HAP-1 (cell line): Measurements from ENCODE around the gene TYRP1.

ENCODE experiments used
- DNase-seq, 2 experiments: peaks; one replicate each; pipeline ENCODE4 v3.0.0-alpha.2; 2016 to 2020; ENCODE audit warnings: low spot score in 2 of 2
- H3K27me3 ChIP-seq: fragments of 250-450 bp; sonication (Bioruptor Pico); 2 replicates; pipeline ENCODE4 v1.5.1; 2020; ENCODE audit warnings: low read depth, mild to moderate bottlenecking, moderate library complexity
- H3K36me3 ChIP-seq: fragments of 250-450 bp; sonication (Bioruptor Pico); replicated peaks from 2 replicates; pipeline ENCODE4 v1.5.1; 2020; ENCODE audit warnings: mild to moderate bottlenecking
- H3K4me1 ChIP-seq: fragments of 250-450 bp; sonication (Bioruptor Pico); 2 replicates; pipeline ENCODE4 v1.5.1; 2020; ENCODE audit warnings: mild to moderate bottlenecking
- H3K4me3 ChIP-seq: fragments of 250-450 bp; sonication (Bioruptor Pico); 2 replicates; pipeline ENCODE4 v1.5.1; 2020; ENCODE audit warnings: mild to moderate bottlenecking, moderate library complexity
- H3K9me3 ChIP-seq: fragments of 250-450 bp; sonication (Bioruptor Pico); 2 replicates; pipeline ENCODE4 v1.5.1; 2020; ENCODE audit warnings: mild to moderate bottlenecking, moderate library complexity
- in situ Hi-C: fragments of 300-500 bp; cut with MboI; formaldehyde crosslinking; loops from 3 replicates; pipeline ENCODE4 v1.14.3; 2020; ENCODE audit warnings: low sequenced_read_pairs, inconsistent platforms, mixed read lengths

The TYRP1 gene

DNA sequence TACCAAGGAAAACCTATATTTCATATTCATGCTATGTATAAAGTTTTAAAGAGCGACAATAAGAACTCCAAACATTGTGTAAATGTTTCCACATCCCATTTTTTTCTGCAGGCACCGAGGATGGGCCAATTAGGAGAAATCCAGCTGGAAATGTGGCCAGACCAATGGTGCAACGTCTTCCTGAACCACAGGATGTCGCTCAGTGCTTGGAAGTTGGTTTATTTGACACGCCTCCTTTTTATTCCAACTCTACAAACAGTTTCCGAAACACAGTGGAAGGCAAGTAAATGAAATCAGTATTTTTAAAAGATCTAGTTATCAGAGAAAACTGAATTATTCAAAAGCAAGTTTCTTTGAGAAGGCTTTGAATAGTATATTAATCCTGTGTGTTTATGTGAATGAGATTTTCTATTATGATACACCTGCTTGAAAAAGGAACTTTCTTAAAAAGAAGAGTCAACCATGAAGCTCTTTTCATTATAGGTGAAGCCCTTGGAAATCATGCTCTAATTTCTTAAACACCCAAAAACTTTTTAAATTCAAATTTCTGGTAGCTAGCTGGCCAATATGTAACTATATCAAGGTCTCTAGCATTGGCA, 9.1 kb downstream of the TYRP1 start:
- peak; percentile 69 for DNase-seq
- no peak overlapping the region for H3K4me3 ChIP-seq
- no peaks in the 10 kb centered on the region for H3K9me3 ChIP-seq
- H3K4me1 ChIP-seq: peaks cover 19% of the 10 kb centered on the region
- in situ Hi-C loops: loop anchor here (25.0 kb wide), 1 partner anchor 185 kb away; no protein-coding TSS in a partner anchor
- H3K36me3 ChIP-seq: no peaks in the 10 kb centered on the region
- H3K27me3 ChIP-seq: no peaks in the 10 kb centered on the region

DNA sequence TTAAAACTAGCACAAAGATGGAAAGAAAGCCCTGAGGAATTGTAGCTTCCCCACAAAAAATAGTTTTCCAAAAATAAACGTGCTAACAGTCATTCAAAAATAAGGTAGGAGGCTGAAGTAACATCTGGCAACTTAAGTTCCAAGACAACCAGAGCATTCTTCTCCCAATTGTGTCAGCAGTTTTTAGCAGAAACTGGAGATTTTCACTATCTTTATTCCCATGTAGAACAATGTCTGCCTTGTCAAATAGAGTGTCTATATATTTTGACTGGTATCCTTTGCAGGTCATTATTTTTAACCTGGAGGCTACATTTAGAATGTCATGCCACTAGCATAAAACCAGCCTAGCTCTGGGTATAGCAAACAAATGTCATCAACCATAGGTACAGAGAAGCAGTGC, 10.8 kb downstream of the TYRP1 start:
- Histone ChIP-seq H3K9me3 (no peaks in the 10 kb centered on the region), H3K27me3 (no peaks in the 10 kb centered on the region), H3K4me1 (peaks cover 2% of the 10 kb centered on the region; the same call in 1 of the 2 replicates), H3K4me3 (no peak overlapping the region), H3K36me3 (no peaks in the 10 kb centered on the region)
- no peak for DNase-seq
- in situ Hi-C loops: loop anchor here (25.0 kb wide), 1 partner anchor 183 kb away; no protein-coding TSS in a partner anchor

DNA sequence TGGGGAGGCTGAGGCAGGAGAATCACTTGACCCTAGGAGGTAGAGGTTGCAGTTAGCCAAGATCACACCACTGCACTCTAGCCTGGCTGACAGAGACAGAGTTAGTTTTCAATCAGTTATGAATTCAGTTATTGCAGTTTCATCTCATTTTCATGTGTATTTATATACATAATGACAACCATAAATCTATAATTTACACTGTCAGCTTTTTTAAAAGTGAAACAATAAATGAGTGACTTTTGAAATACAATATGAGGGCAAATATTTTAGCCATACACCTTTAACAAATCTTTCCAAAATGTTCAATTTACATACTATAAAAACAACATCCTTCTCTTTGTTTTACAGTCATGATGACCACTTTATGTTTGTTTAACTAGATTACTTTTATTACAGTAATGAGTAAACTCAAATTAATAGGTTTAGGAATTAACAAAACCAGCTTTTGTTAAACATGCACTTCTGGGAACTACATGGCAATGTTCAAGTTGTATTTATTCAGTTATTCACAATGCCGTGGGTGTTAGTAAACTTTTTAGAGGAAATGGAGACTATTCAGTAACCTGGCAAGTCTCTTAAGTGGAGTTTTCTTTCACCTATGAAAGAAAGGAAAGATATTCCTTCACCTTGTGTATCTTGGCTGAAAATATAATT, 12.7 kb downstream of the TYRP1 start:
- Histone ChIP-seq H3K4me1 (peaks cover 2% of the 10 kb centered on the region; the same call in 1 of the 2 replicates), H3K9me3 (no peaks in the 10 kb centered on the region), H3K27me3 (no peaks in the 10 kb centered on the region), H3K36me3 (no peaks in the 10 kb centered on the region), H3K4me3 (no peak overlapping the region)
- DNase-seq: no peak
- in situ Hi-C loops: loop anchor here (25.0 kb wide), 1 partner anchor 181 kb away; no protein-coding TSS in a partner anchor

DNA sequence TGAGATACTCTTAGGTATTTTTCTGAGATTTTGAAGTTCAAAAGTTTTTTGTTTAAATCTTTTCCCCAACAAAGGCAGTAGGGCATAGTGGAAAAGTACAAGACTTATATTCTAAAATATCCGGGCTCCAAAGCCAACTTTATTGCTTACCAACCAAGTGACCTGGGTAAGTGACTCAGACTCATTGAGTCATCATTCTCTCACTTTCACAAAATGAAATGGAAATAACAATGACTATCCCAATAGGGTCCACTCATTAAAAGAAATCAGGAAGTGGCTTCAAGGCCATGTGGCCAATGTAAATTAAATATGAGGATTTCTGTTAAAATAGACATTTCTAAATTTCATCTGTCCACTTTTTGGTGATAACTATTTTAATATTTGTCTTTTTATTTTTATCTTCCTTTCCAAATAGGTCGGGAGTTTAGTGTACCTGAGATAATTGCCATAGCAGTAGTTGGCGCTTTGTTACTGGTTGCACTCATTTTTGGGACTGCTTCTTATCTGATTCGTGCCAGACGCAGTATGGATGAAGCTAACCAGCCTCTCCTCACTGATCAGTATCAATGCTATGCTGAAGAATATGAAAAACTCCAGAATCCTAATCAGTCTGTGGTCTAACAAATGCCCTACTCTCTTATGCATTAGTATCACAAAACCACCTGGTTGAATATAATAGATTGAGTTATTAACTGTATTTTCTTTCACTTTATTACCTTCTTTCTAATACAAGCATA, 15.5 kb downstream of the TYRP1 start:
- Histone ChIP-seq H3K4me1 (no peaks in the 10 kb centered on the region), H3K27me3 (no peaks in the 10 kb centered on the region), H3K9me3 (no peaks in the 10 kb centered on the region), H3K36me3 (no peaks in the 10 kb centered on the region), H3K4me3 (no peak overlapping the region)
- in situ Hi-C loops: loop anchor here (25.0 kb wide), 1 partner anchor 179 kb away; no protein-coding TSS in a partner anchor
- no peak for DNase-seq

DNA sequence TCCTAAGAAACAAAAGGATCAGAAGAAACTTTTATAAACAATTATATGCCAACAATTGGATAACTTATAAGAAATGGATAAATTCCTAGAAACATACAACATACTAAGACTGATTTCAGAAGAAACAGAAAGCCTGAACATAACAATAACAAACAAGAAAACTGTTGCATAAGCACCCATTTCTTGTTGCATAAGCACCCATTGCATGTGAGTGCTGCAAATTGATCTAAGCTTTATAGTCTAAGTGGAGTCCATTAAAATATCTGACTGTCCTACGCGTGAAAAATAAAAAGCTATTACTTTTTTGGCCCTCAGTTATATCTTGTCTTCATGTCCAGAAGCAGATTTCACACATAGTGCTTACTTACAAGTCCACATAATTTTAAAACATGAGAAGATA, 19.3 kb downstream of the TYRP1 start:
- Histone ChIP-seq H3K36me3 (no peaks in the 10 kb centered on the region), H3K27me3 (no peaks in the 10 kb centered on the region; the same call in 1 of the 2 replicates), H3K4me3 (no peak overlapping the region), H3K9me3 (no peaks in the 10 kb centered on the region), H3K4me1 (no peaks in the 10 kb centered on the region)
- DNase-seq: no peak
- in situ Hi-C loops: loop anchor here (25.0 kb wide), 1 partner anchor 175 kb away; no protein-coding TSS in a partner anchor

DNA sequence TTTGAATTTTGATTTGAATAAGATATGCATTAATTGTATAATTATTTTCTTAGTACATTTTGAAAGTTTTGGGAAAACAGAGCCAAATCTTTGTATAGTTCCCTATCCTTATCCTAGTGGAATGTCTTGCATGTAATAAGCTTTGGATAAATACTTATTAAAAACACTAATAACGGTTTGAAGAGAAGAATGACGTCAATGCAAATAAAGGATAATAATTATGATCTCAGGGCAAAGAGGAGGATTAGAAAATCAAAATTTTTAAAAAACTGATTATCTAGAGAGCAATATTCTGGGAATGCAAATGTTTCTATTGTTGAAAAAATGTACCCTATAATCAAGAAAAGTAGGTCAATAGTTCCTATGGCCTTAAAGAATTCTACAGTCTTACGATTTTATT, 22.1 kb downstream of the TYRP1 start:
- Histone ChIP-seq H3K9me3 (no peaks in the 10 kb centered on the region), H3K4me1 (peaks cover 3% of the 10 kb centered on the region; the same call in 1 of the 2 replicates), H3K27me3 (no peaks in the 10 kb centered on the region; the same call in 1 of the 2 replicates), H3K36me3 (no peaks in the 10 kb centered on the region), H3K4me3 (no peak overlapping the region)
- DNase-seq: no peak
- in situ Hi-C loops: loop anchor here (25.0 kb wide), 1 partner anchor 172 kb away; no protein-coding TSS in a partner anchor

DNA sequence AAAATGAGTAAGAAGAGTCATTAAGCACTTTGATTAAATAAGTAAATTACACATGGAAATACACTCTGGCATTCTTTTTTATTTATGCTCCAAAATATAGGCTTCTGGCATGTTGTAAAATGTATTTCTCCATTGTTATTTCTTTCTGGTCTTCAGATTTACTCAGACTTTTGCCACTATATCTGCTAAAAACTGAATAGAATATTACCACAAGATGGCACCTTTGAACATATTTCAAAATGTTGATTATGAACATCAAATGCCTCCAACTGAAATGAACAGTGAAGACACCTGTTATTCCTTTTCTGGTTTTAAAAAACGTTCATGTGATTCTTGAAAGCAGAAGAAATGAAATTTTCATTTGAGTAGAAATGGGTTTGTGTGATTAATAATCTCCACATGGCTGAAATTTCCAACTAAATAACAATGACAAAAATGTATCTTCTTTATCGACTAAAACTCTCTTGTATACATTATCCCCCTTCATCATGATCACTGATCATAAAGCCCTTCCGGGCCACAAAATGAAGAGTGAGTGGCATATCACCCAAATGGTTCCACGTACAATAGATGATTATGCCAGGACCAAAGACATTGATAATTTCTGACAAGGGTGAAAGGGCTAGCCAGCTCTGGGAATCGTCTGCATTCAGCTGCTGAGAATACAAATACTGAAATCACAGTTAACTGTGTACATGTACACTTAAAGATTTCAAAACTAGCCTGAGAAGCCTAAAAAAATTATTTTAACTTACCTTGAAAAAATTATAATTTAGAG, 23.8 kb downstream of the TYRP1 start:
- Histone ChIP-seq H3K4me1 (peaks cover 3% of the 10 kb centered on the region; the same call in 1 of the 2 replicates), H3K27me3 (no peaks in the 10 kb centered on the region; the same call in 1 of the 2 replicates), H3K4me3 (no peak overlapping the region), H3K36me3 (no peaks in the 10 kb centered on the region), H3K9me3 (no peaks in the 10 kb centered on the region)
- in situ Hi-C loops: loop anchor here (25.0 kb wide), 1 partner anchor 170 kb away; no protein-coding TSS in a partner anchor
- no peak for DNase-seq

DNA sequence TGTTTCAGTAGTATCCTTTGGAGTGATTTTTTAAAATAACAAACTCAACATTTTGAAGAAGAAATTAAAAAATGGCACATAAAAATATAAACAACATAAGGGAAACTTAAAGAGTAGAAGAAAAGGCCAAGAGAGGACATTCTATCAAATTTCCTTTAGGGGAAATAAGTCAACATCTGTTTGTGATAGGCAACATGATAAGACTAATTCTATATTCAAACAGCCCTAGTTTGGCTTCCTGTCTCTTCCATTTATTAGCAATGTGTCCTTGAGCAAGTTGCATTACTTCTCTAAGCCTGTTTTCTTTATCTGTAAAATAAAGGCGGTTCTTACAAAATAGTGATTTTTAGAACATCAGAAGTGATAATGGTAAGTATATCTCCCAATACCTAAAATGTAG, 24.7 kb downstream of the TYRP1 start:
- no peaks in the 10 kb centered on the region for H3K9me3 ChIP-seq
- H3K4me1 ChIP-seq: peaks cover 3% of the 10 kb centered on the region; the same call in 1 of the 2 replicates
- no peaks in the 10 kb centered on the region; the same call in 1 of the 2 replicates for H3K27me3 ChIP-seq
- H3K36me3 ChIP-seq: no peaks in the 10 kb centered on the region
- DNase-seq: no peak
- H3K4me3 ChIP-seq: no peak overlapping the region
- in situ Hi-C loops: loop anchor here (25.0 kb wide), 1 partner anchor 169 kb away; no protein-coding TSS in a partner anchor

DNA sequence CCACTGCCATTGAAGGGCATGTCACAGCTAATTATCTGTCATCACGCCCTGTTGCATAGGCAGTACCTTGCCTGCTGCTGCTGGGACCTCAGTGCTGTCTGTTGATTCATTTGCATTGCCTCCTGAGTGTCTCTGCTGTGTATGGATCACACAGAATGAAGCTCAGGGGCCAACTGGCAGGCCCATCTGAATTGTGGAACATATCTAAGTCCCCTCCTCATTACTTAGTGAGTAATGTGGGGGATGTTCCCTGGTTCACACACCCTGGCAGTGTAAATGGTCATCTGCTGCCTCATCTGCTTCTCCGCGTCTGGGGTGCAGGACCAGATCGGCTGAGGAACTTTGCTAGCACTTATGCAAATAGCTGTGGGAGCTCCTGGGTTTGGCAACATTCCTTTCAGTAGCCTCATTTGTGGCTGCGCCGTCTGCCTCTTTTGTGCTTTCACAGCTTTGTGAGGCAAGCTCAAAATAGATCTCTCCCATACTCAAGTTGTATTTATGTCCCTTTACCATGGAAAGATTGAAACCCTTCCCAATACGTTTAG, 25.4 kb downstream of the TYRP1 start:
- in situ Hi-C loops: loop anchor here (25.0 kb wide), 1 partner anchor 169 kb away; no protein-coding TSS in a partner anchor
- H3K4me1 ChIP-seq: peaks cover 3% of the 10 kb centered on the region; the same call in 1 of the 2 replicates
- peak; percentile 35 to 50 for DNase-seq
- no peak overlapping the region for H3K4me3 ChIP-seq
- no peaks in the 10 kb centered on the region for H3K36me3 ChIP-seq
- no peaks in the 10 kb centered on the region for H3K9me3 ChIP-seq
- no peaks in the 10 kb centered on the region; the same call in 1 of the 2 replicates for H3K27me3 ChIP-seq

DNA sequence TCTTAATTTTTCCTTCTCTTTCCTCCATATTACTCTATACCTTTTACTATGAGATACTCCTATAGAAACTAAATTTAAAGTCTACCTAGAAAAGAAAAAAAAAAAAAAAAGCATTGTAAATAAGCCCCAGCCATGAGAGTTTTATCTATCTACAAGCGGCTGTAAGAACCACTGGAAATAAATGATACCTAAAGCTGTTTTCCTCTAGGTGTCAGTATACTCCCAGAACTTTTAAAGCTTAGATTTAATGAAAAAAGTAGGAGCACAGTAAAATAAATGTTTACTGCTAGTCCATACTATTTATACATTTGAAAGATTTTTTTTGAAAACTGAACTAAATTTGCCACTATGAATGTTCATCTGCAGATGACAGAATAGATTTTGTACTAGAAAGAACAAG, 26.2 kb downstream of the TYRP1 start:
- peak in 1 of 2 experiments; percentile 61 for DNase-seq
- Histone ChIP-seq H3K4me3 (no peak overlapping the region), H3K9me3 (no peaks in the 10 kb centered on the region), H3K27me3 (no peaks in the 10 kb centered on the region; the same call in 1 of the 2 replicates), H3K36me3 (no peaks in the 10 kb centered on the region), H3K4me1 (peaks cover 3% of the 10 kb centered on the region; the same call in 1 of the 2 replicates)
- in situ Hi-C loops: loop anchor here (25.0 kb wide), 1 partner anchor 168 kb away; no protein-coding TSS in a partner anchor

DNA sequence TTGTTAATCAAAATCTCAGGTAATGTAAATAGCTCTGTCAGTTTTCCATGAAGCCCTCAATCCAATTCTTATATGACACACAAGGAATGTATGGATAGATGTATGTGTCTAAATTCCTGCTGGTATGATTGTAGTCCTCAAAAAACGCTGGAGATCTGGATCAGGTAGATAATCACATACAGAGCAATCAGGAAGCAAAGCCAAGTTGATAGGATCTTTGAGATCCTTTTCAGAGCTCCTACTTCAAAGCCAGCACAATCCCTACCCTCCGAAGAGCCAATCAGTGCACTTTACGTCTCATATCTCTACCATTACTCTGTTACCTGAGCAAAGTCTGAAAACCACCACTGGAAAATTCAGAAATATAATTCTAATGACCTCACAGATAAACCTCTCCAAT, 27.4 kb downstream of the TYRP1 start:
- Histone ChIP-seq H3K36me3 (no peaks in the 10 kb centered on the region), H3K4me3 (no peak overlapping the region), H3K27me3 (no peaks in the 10 kb centered on the region; the same call in 1 of the 2 replicates), H3K9me3 (no peaks in the 10 kb centered on the region), H3K4me1 (peaks cover 3% of the 10 kb centered on the region; the same call in 1 of the 2 replicates)
- no peak for DNase-seq
- in situ Hi-C loops: loop anchor here (25.0 kb wide), 1 partner anchor 167 kb away; no protein-coding TSS in a partner anchor

DNA sequence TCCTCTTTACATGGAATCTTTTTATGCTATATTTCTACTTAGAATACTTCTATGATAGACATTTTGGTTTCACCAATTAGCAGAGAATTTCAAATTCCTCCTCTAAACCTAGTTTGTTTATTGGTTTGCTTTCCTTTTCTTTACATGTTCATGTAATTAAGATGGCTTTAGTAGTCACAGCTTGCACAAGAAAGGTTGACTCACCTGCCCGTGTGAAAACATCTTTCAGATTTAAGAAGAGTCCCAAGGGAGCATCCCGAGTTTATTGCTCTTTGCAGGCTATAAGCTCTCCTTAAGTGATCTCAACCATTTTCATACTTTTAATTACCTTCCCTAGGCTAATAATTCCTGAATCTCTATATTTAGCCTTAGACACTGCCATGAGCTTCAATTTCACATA, 28.9 kb downstream of the TYRP1 start:
- in situ Hi-C loops: loop anchor here (25.0 kb wide), 1 partner anchor 165 kb away; no protein-coding TSS in a partner anchor
- peaks cover 3% of the 10 kb centered on the region; the same call in 1 of the 2 replicates for H3K4me1 ChIP-seq
- H3K9me3 ChIP-seq: no peaks in the 10 kb centered on the region
- no peaks in the 10 kb centered on the region; the same call in 1 of the 2 replicates for H3K27me3 ChIP-seq
- no peaks in the 10 kb centered on the region for H3K36me3 ChIP-seq
- H3K4me3 ChIP-seq: no peak overlapping the region
- no peak for DNase-seq
